H1 (cell line): Measurements from ENCODE around the gene IQCE. TPM values are rescaled to one million over a fixed set of nuclear protein-coding genes. Genes with fewer than 3 reads are reported as not detected.

Experiments used
- TCF12 ChIP-seq: IDR thresholded peaks from 2 replicates; pipeline ENCODE4 v1.6.1; 2011; ENCODE audit warnings: low read depth, mild to moderate bottlenecking, low read length
- polyA plus RNA-seq, 7 experiments: library from polyadenylated mRNA; depleted of rRNA in 3 of 7; stranded (reverse) in 5 of 7; unstranded in 2 of 7; fragments of >200 nt in 5 of 7; fragments of 200-250 nt in 2 of 7; gene quantifications; 1 replicate in 5 of 7; 2 replicates in 1 of 7; 4 replicates in 1 of 7; pipeline versions ENCODE4 v1.2.1 to v1.2.3, GENCODE V29; 2011 to 2013; ENCODE audit warnings: missing spikeins in 2 of 7, mixed read lengths in 2 of 7
- total RNA-seq: library from RNA; stranded (reverse); fragmentation: NEBNext Ultra II Directional; extraction: Animal tissue kit (Norgen Biotek cat#: 25700); gene quantifications from 2 replicates; pipeline ENCODE4 v1.2.1, GENCODE V29; 2021

Gene IQCE
- total and polyA plus RNA-seq, 2 of the 8 experiments (the other 6 are each of a cell fraction or from before 2014, with no cell fraction given), result 2.2 to 4.9 TPM

DNA sequence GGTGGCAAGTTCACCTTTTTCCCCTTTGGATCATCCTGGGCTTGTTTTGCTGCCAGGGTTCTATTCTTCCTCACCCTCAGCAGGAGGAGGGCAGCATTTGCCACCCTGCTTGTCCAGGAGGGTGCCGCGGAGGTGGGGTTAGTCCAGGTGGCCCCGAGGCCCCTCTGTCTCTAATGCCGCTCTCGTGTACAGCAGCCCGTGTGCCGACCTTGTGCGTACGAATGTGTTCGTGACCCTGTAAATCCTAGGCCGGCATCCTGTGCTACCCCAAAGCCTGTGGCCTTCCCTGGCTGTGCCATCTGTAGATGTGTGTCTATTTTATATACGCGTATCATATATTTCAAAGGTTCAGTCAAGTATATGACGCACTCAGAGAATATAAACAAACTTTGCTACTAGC, 10.6 kb downstream of the IQCE start (continued):
- TF ChIP-seq TCF12, result no peak
